NCI-H2196 treated with DMSO at 0.1 percent for 48 hours (cell line): ENCODE data around the gene NOS3.
"Not testable (repeated sequence)": the region's sequence is repeated elsewhere in the genome, so short reads cannot be mapped to it uniquely, and the experiment has no call there.

Source experiments
- DNase-seq: peaks from one replicate; lab custom pipeline; 2025; ENCODE audit not compliant: unreplicated experiment; lab: John Stamatoyannopoulos, UW

The NOS3 gene

GRCh38 chr7:150999001-150999400 is 8.2 kb downstream of the NOS3 start:
- no peak for DNase-seq

- no peak for DNase-seq
Measured at GRCh38 chr7:150999497-151000230, 8.8 kb downstream of the NOS3 start.

- DNase-seq: no peak
Measured at GRCh38 chr7:151000897-151001495, 10.2 kb downstream of the NOS3 start.

GRCh38 chr7:151001546-151001945 is 10.7 kb downstream of the NOS3 start:
- DNase-seq: no peak

- peak; percentile 23 for DNase-seq
Measured at GRCh38 chr7:151003572-151003971, 12.8 kb downstream of the NOS3 start.

GRCh38 chr7:151005566-151005965 is 14.7 kb downstream of the NOS3 start:
- DNase-seq: no peak

- no peak for DNase-seq
Measured at GRCh38 chr7:151006590-151007300, 15.9 kb downstream of the NOS3 start.

GRCh38 chr7:151007469-151007898 is 16.7 kb downstream of the NOS3 start:
- DNase-seq: no peak

- DNase-seq: no peak
Measured at GRCh38 chr7:151008143-151008510, 17.3 kb downstream of the NOS3 start.

- no peak for DNase-seq
Measured at GRCh38 chr7:151008511-151009323, 17.9 kb downstream of the NOS3 start.

- DNase-seq: no peak
Measured at GRCh38 chr7:151009327-151010036, 18.7 kb downstream of the NOS3 start.

GRCh38 chr7:151010037-151010306 is 19.2 kb downstream of the NOS3 start:
- no peak for DNase-seq

- no peak for DNase-seq
Measured at GRCh38 chr7:151010307-151011096, 19.7 kb downstream of the NOS3 start.

GRCh38 chr7:151011097-151011409 is 20.2 kb downstream of the NOS3 start:
- no peak for DNase-seq

- not testable (repeated sequence) for DNase-seq
Measured at GRCh38 chr7:151011616-151012015, 20.8 kb downstream of the NOS3 start.

- no peak for DNase-seq
Measured at GRCh38 chr7:151012031-151012692, 21.3 kb downstream of the NOS3 start.

- no peak for DNase-seq
Measured at GRCh38 chr7:151012911-151013347, 22.1 kb downstream of the NOS3 start.

GRCh38 chr7:151013356-151013732 is 22.5 kb downstream of the NOS3 start:
- DNase-seq: no peak

GRCh38 chr7:151013733-151014497 is 23.1 kb downstream of the NOS3 start:
- no peak for DNase-seq
